T-helper 1 cell treated with Interleukin-12 subunit alpha and Interleukin-12 subunit beta and Interleukin-4 antibody, amounts not matched to agents 30 ng/mL and 1 ng/mL, for 36 hours (primary cell): Measurements from ENCODE around the gene PHKB. TPM values are rescaled to one million over a fixed set of nuclear protein-coding genes. Genes with fewer than 3 reads are reported as not detected.
"Not testable (repeated sequence)": the region's sequence is repeated elsewhere in the genome, so short reads cannot be mapped to it uniquely, and the experiment has no call there.

Source experiments
- intact Hi-C: fragments of 100-400 bp; cut with micrococcal nuclease; formaldehyde crosslinking; loops from one replicate; pipeline ENCODE4 v1.15.1; 2024
- total RNA-seq: library from RNA; stranded (reverse); gene quantifications from 2 replicates; pipeline ENCODE4 v1.2.3, GENCODE V29; 2022

PHKB gene
- total RNA-seq, 1 donor from 2014 or later: 48.2 TPM

DNA sequence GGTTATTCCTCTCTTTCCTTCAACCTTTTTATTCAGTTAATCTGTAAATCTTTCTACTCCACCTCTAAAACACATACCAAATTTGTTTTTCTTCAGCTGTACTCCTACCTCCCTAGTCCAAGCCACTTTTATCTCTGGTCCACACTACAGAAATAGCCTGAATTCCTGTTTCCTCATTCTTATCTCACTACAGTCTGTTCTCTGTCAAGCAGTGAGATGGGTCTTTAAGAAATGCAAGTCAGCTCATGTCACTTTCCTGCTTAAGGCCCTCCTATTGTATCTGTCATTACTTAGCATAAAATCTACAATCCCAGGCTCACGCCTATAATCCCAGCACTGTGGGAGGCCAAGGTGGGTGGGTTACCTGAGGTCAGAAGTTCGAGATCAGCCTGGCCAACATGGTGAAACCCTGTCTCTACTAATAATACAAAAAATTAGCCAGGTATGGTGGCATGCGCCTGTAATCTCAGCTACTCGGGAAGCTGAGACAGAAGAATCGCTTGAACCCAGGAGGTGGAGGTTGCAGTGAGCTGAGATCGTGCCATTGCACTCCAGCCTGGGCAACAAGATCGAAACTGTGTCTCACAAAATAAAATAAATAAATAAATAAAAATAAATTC lies 7.0 kb downstream of the PHKB start:
- intact Hi-C loops: loop anchor here (10.0 kb wide), 1 partner anchor 683 kb away; no protein-coding TSS in a partner anchor

DNA sequence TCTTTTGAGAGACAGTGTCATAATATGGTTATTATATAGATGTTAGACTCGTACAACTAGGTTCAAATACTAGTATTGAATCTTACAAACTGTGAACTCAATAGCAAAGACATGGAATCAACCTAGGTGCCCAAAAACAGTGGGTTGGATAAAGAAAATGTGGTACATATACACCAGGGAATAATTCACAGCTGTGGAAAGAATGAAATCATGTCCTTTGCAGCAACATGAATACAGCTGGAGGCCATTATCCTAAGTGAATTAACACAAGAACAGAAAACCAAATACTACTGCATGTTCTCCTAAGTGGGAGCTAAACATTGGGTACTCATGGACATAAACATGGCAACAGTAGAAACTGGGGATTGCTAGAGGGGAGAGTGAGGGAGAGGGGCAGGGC lies 8.1 kb downstream of the PHKB start:
- intact Hi-C loops: loop anchor here (10.0 kb wide), 1 partner anchor 684 kb away; no protein-coding TSS in a partner anchor

GRCh38 chr16:47470211-47470610 lies 9.1 kb downstream of the PHKB start:
- intact Hi-C loops: no loop called here

GRCh38 chr16:47470810-47471209 lies 9.7 kb downstream of the PHKB start:
- intact Hi-C loops: no loop called here

GRCh38 chr16:47473004-47473403 lies 11.9 kb downstream of the PHKB start:
- intact Hi-C loops: not testable (repeated sequence)

DNA sequence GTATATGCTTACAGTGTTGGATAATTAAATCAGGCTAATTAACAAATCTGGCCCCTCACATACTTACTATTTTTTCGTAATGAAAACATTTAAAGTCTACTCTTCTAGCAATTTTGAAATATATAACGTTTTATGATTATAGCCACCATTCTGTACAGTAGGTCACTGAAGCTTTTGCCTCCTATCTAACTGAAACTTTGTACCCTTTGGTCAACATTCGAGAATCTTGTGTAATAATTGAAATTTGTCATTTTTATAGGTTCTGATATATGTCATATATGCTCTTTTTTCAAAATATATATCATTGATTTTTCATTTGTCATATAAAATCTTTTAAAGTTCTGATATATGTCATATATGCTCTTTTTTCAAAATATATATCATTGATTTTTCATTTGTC lies 12.7 kb downstream of the PHKB start:
- intact Hi-C loops: no loop called here

GRCh38 chr16:47475786-47476185 lies 14.7 kb downstream of the PHKB start:
- intact Hi-C loops: no loop called here

- intact Hi-C loops: no loop called here
Measured at GRCh38 chr16:47476654-47477345, 15.7 kb downstream of the PHKB start.

DNA sequence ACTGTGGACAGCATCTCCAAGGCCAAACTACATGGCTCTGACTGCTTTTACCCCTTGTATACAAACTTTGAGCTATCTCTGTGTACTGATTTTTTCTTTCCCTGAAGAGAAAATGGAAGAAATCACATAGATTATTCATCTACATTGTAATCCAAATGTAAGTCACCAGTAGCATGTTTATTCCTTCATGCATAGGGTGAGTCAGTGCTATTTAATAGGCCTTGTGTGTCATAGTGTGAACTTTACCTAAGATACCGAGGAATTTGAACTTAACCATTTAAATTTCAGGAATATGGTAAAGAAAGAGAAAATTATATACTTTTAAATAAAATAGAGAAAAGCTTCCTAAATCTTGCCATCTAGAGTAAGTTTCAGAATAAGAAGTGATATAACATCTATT lies 16.5 kb downstream of the PHKB start:
- intact Hi-C loops: no loop called here

DNA sequence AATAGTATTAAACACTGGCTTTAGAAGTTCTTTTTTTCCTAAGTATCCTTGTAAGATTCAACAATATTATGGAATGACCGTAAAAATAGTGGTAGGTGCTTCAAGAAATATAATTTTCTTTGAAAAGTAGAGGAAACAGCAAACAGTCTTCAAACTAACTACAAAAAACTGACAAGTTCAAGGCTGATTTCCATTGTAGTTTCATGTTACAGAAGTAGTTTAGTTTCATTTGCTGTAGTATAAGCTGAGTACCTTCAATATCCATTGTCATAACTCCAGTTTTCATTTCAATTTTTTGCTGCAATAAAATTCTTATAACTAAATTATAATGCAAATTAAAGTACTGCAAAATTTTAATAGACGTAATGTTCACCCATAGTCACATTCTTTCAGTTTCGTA lies 19.3 kb downstream of the PHKB start:
- intact Hi-C loops: no loop called here

GRCh38 chr16:47481698-47482374 lies 20.7 kb downstream of the PHKB start:
- intact Hi-C loops: no loop called here

GRCh38 chr16:47483616-47484015 lies 22.5 kb downstream of the PHKB start:
- intact Hi-C loops: no loop called here

DNA sequence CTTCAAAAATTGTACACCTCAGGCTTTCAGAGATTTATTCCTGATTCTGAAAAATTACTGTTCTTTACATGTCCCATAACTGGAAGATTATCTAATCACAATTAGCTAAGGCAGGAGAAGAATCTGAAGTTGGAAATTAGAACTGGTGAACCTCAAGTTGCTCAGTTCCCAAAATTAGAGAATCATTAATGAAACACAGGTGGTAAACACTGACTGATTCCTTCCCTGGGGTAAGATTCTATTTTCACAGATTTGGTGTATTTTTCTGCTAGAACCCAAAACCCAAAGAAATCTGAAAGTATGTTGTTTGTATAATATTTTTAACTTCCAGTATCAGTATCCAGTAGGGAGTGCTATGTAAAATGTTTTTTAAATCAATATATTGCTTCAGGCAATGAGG lies 25.7 kb downstream of the PHKB start:
- intact Hi-C loops: no loop called here

GRCh38 chr16:47488051-47488450 lies 26.9 kb downstream of the PHKB start:
- intact Hi-C loops: no loop called here

GRCh38 chr16:47490471-47490870 lies 29.3 kb downstream of the PHKB start:
- intact Hi-C loops: no loop called here

DNA sequence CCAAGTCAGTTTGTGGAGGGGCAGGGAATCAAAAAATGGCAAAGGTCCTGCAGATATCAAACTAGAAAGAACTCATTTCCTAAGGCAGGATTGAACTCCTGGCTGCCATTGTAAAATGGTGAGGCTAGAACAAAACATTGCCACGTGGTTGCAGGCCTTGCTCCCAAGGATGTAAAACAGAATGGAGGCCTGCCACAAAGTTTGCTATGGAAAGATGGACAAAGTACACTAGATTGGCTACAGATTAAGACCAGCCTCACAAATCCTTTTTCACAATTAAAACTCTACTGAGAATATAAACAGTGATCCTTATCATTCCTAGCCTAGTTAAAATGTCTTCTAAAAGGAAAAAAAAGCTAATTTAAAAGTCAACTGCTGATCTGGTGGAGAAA lies 30.9 kb downstream of the PHKB start:
- intact Hi-C loops: no loop called here

DNA sequence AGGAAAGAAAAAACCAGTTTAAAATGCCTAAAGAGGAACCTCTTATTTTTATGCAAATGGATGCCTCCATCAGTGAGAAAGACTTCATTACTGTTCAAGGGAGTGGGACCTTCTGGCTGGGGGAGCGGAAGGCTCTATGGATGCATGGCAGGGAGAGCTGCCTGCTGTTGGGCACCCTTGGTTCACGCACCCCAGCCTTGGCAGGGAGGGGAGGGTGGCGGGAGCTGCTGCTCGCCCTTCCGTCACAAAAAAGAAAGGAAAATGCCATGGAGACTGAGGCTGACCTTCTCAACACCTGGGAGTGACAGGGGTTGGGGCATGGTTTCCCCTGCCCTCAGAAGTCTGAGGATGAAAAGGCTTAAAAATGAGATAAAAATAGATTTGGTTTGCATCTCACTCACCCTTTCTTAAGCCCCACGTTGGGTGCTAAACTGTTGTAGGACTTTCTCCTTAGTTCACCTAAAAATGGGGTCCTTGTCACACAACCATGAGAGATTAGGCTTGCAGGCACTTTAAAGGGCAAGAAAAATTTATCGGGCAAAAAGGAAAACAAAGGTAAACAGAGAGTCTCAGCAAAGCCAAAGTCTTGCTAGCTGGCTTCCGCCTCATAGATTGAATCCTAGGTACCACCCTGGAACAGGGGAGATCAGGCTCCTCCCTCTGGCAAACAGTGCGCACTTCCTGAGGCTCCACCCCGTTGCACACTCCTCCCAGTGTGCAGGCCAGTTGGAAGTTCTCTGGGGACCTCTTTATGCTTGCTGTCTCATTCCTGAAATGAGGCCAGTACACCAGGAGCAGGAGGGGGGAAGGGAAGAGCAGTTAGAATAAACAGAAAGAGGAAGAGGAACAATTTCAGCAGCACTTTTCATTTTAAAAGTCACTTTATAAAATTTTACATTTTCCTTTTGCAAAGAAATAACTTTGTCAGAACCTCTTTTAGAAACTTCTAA lies 31.6 kb downstream of the PHKB start:
- intact Hi-C loops: no loop called here

DNA sequence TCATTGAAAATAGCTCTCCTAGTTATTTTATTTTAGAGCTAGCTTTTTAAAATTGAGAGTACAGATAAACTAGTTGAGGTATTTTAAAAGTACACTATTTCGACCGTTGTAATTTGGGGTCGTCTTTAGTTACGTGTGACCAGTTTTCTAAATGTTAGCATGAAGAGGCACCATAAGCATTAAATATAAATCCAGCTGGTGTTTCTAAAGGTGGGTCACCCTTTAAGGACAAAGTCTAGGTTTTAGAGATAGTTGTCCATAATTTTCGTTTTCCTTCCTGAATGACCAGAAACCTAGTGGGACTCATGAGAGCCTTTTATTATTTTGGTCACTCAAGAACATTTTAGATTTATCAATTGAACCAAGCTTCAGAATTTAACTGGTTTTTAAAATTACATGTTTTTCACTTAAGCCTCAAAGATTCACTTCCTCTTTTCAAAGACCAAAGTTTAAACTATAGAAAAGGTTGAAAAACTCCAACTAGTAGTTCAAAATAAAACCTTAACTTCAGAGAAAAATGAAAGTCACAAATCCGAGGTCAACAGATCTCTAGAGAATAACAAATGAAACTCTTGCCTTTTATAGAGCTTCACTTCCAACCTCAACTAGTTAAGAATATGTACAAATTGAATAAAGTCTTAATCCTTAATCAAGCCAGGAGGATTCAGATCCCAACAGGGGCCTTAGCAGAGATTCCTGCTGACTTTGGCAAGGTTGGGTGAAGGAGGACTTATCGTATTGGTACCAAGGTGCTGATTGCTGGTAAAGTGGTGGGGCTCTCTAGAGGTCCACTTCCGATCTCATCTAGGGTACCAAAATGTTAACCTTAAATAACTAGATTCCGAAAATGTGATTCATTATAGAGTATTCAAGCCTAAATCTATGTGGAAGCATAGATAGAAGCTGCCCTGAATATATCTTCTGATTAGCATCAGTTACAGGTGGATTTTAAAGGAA lies 32.5 kb downstream of the PHKB start:
- intact Hi-C loops: no loop called here

- intact Hi-C loops: no loop called here
Measured at GRCh38 chr16:47499080-47499699, 38.1 kb downstream of the PHKB start.
